Esophagus squamous epithelium (tissue), 4 donors: ENCODE measurements around the gene ALX3. TPM values are rescaled to one million over a fixed set of nuclear protein-coding genes. Genes with fewer than 3 reads are reported as not detected.

Experiments used
- total RNA-seq, 4 donors: library from RNA; depleted of rRNA; stranded (reverse); fragments of >200 nt; gene quantifications; one replicate each; pipeline ENCODE4 v1.1.0, GENCODE V29; 2016

The ALX3 gene
- total RNA-seq, 4 donors from 2014 or later: 0.57 TPM; not detected in 3

Other genes starting within 250 kb of the ALX3 start
- gene CSF1, start 159.8 kb downstream of the ALX3 start, total RNA-seq: 10 to 100 TPM in 3 of 4 donors, 1 to 10 TPM in 1; 7.6 to 34.8 (median 15.9) TPM
- gene AHCYL1, start 85.9 kb downstream of the ALX3 start, total RNA-seq: 10 to 100 TPM; 49.7 to 60.3 (median 53.0) TPM
- gene STRIP1, start 36.0 kb downstream of the ALX3 start, total RNA-seq: 10 to 100 TPM; 25.9 to 44.4 (median 34.8) TPM
- gene UBL4B, start 41.8 kb upstream of the ALX3 start, total RNA-seq: under 1 TPM in 1 of 4 donors, not detected in 3; 0.59 TPM
- gene SLC6A17, start 79.8 kb upstream of the ALX3 start, total RNA-seq: under 1 TPM; 0.11 to 0.29 (median 0.23) TPM
- 10 to 100 TPM in 1 of 4 donors, 1 to 10 TPM in 3; 4.2 to 10.9 (median 6.5) TPM for gene KCNC4, start 139.6 kb upstream of the ALX3 start, total RNA-seq